ENCODE measurements around the gene ZBTB16.

The ZBTB16 gene

DNA sequence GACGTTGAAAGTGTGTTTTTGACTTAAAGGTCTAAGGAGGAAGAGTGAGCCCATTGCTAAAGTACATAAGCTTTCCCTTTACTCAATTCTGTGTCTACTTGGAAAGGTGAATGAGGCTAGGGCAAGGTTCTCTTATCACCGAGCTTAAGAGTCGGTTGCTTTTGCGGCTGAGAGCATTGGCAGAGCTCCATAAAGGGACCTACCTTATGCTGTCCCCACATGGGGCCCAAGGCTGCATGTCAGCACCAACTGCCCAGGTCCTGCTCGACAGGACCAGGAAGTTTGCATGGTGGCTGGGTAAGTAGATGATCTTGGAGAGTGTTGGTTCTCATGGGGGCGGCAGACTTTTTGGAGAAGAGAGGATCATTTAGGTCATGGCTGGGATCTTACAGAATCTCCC is 91.2 kb downstream of the ZBTB16 start:
- Histone ChIP-seq H3K4me3 (ENCODE audit: low read depth, low read length) (no peak overlapping the region), H3K4me1 (ENCODE audit: control insufficient read depth, insufficient read depth, low read length) (0 out of 2 replicates have a peak, but pooled peaks cover 3% of the 10 kb centered on the region), H3K27ac (ENCODE audit: extremely low read depth, low read depth, low read length) (no peak overlapping the region), H3K36me3 (ENCODE audit: control insufficient read depth in 2 of 2, insufficient read depth in 1 of 2, low read length in 2 of 2) (no peaks in the 10 kb centered on the region), H3K9me3 (ENCODE audit: control insufficient read depth, insufficient read depth, low read depth, low read length) (no peaks in the 10 kb centered on the region)
- TF ChIP-seq TRIM28 (IDR thresholded peaks at IDR 0.05; ENCODE audit: borderline replicate concordance, low read length) (no peak), ZNF560 (tag by site-specific recombination; IDR thresholded peaks at IDR 0.05; ENCODE audit: borderline replicate concordance) (no peak), HOXA7 (CRISPR knock-in tag; IDR thresholded peaks at IDR 0.05; ENCODE audit: borderline replicate concordance) (no peak), ZNF549 (tag by site-specific recombination; IDR thresholded peaks at IDR 0.05) (no peak), ZNF10 (tag by site-specific recombination; IDR thresholded peaks at IDR 0.05) (no peak), ZNF274 (IDR thresholded peaks at IDR 0.05; ENCODE audit: low read length) (no peak), ZNF274 (tag by site-specific recombination; IDR thresholded peaks at IDR 0.05; ENCODE audit: borderline replicate concordance) (no peak), ZNF670 (tag by site-specific recombination; IDR thresholded peaks at IDR 0.05; ENCODE audit: low read depth) (no peak), ZNF366 (tag by site-specific recombination; conservative IDR thresholded peaks at IDR 0.05) (no peak), ZNF707 (tag by site-specific recombination; IDR thresholded peaks at IDR 0.05) (no peak), GLI2 (tag by site-specific recombination; IDR thresholded peaks at IDR 0.05; ENCODE audit: borderline replicate concordance, low read depth) (no peak), ZNF837 (tag by site-specific recombination; IDR thresholded peaks at IDR 0.05) (no peak), ZSCAN23 (tag by site-specific recombination; IDR thresholded peaks at IDR 0.05) (no peak), ZNF629 (tag by site-specific recombination; IDR thresholded peaks at IDR 0.05) (no peak), HOXC10 (CRISPR knock-in tag; IDR thresholded peaks at IDR 0.05) (no peak), ZNF24 (tag by site-specific recombination; IDR thresholded peaks at IDR 0.05) (no peak)
- TF ChIP-seq, protein P1, sequence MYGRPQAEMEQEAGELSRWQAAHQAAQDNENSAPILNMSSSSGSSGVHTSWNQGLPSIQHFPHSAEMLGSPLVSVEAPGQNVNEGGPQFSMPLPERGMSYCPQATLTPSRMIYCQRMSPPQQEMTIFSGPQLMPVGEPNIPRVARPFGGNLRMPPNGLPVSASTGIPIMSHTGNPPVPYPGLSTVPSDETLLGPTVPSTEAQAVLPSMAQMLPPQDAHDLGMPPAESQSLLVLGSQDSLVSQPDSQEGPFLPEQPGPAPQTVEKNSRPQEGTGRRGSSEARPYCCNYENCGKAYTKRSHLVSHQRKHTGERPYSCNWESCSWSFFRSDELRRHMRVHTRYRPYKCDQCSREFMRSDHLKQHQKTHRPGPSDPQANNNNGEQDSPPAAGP (tag by site-specific recombination; IDR thresholded peaks at IDR 0.05), result no peak
- TF ChIP-seq, protein P2, sequence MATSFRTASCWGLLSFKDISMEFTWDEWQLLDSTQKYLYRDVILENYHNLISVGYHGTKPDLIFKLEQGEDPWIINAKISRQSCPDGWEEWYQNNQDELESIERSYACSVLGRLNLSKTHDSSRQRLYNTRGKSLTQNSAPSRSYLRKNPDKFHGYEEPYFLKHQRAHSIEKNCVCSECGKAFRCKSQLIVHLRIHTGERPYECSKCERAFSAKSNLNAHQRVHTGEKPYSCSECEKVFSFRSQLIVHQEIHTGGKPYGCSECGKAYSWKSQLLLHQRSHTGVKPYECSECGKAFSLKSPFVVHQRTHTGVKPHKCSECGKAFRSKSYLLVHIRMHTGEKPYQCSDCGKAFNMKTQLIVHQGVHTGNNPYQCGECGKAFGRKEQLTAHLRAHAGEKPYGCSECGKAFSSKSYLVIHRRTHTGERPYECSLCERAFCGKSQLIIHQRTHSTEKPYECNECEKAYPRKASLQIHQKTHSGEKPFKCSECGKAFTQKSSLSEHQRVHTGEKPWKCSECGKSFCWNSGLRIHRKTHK (tag by site-specific recombination; IDR thresholded peaks at IDR 0.05), result no peak
- TF ChIP-seq, protein P3, sequence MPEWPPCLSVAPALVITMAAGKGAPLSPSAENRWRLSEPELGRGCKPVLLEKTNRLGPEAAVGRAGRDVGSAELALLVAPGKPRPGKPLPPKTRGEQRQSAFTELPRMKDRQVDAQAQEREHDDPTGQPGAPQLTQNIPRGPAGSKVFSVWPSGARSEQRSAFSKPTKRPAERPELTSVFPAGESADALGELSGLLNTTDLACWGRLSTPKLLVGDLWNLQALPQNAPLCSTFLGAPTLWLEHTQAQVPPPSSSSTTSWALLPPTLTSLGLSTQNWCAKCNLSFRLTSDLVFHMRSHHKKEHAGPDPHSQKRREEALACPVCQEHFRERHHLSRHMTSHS (tag by site-specific recombination; IDR thresholded peaks at IDR 0.05), result no peak
- TF ChIP-seq, protein P4, sequence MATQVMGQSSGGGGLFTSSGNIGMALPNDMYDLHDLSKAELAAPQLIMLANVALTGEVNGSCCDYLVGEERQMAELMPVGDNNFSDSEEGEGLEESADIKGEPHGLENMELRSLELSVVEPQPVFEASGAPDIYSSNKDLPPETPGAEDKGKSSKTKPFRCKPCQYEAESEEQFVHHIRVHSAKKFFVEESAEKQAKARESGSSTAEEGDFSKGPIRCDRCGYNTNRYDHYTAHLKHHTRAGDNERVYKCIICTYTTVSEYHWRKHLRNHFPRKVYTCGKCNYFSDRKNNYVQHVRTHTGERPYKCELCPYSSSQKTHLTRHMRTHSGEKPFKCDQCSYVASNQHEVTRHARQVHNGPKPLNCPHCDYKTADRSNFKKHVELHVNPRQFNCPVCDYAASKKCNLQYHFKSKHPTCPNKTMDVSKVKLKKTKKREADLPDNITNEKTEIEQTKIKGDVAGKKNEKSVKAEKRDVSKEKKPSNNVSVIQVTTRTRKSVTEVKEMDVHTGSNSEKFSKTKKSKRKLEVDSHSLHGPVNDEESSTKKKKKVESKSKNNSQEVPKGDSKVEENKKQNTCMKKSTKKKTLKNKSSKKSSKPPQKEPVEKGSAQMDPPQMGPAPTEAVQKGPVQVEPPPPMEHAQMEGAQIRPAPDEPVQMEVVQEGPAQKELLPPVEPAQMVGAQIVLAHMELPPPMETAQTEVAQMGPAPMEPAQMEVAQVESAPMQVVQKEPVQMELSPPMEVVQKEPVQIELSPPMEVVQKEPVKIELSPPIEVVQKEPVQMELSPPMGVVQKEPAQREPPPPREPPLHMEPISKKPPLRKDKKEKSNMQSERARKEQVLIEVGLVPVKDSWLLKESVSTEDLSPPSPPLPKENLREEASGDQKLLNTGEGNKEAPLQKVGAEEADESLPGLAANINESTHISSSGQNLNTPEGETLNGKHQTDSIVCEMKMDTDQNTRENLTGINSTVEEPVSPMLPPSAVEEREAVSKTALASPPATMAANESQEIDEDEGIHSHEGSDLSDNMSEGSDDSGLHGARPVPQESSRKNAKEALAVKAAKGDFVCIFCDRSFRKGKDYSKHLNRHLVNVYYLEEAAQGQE (tag by site-specific recombination; IDR thresholded peaks at IDR 0.05), result no peak
- ChIA-PET CTCF (no interaction called here), POLR2A (no interaction called here)

DNA sequence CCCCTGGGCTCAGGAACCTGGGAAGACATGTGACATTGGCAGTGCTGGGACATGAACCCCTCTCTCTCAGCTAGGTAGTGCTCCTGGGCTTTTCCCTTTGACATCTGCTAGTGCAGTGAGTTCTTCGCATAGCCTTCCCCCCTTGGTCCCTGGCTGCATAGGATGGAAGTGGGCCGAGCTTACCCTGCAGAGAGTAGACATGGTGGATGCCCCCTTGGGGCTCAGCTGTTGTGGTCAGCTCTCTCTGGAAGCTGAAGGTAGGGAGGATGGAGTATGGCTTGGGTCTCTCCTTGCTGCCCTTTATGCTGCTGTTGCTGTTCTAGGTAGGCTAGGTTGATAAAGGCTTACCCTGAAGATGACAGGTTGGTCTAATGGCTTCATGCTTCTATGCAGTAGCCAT is 92.1 kb downstream of the ZBTB16 start:
- Histone ChIP-seq H3K4me3 (ENCODE audit: low read depth, low read length) (no peak overlapping the region), H3K36me3 (ENCODE audit: control insufficient read depth in 2 of 2, insufficient read depth in 1 of 2, low read length in 2 of 2) (peaks cover 0 to 5% of the 10 kb centered on the region in 2 experiments; a peak in 1 of 3 replicates), H3K9me3 (ENCODE audit: control insufficient read depth, insufficient read depth, low read depth, low read length) (no peaks in the 10 kb centered on the region), H3K27ac (ENCODE audit: extremely low read depth, low read depth, low read length) (no peak overlapping the region), H3K4me1 (ENCODE audit: control insufficient read depth, insufficient read depth, low read length) (0 out of 2 replicates have a peak, but pooled peaks cover 3% of the 10 kb centered on the region)
- ChIA-PET CTCF (interaction anchor here (0.6 to 1.2 kb wide), 4 partner anchors 32 to 256 kb away, joined by 3 to 5 read pairs (median 4); no protein-coding TSS in a partner anchor), POLR2A (no interaction called here)
- TF ChIP-seq ZNF621 (tag by site-specific recombination; IDR thresholded peaks at IDR 0.05) (no peak), IKZF3 (tag by site-specific recombination; IDR thresholded peaks at IDR 0.05) (no peak), ZNF391 (tag by site-specific recombination; IDR thresholded peaks at IDR 0.05; ENCODE audit: borderline replicate concordance, low read depth) (no peak), MYNN (tag by site-specific recombination; IDR thresholded peaks at IDR 0.05; ENCODE audit: borderline replicate concordance) (no peak), ZNF132 (tag by site-specific recombination; IDR thresholded peaks at IDR 0.05; ENCODE audit: borderline replicate concordance) (no peak), FEZF1 (tag by site-specific recombination; IDR thresholded peaks at IDR 0.05) (no peak), MEIS1 (CRISPR knock-in tag; IDR thresholded peaks at IDR 0.05; ENCODE audit: borderline replicate concordance) (no peak), ZNF837 (tag by site-specific recombination; IDR thresholded peaks at IDR 0.05) (no peak)
- TF ChIP-seq, protein P5, sequence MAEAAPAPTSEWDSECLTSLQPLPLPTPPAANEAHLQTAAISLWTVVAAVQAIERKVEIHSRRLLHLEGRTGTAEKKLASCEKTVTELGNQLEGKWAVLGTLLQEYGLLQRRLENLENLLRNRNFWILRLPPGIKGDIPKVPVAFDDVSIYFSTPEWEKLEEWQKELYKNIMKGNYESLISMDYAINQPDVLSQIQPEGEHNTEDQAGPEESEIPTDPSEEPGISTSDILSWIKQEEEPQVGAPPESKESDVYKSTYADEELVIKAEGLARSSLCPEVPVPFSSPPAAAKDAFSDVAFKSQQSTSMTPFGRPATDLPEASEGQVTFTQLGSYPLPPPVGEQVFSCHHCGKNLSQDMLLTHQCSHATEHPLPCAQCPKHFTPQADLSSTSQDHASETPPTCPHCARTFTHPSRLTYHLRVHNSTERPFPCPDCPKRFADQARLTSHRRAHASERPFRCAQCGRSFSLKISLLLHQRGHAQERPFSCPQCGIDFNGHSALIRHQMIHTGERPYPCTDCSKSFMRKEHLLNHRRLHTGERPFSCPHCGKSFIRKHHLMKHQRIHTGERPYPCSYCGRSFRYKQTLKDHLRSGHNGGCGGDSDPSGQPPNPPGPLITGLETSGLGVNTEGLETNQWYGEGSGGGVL (tag by site-specific recombination; IDR thresholded peaks at IDR 0.05), result no peak

All from HEK293 (cell line).